Stimulated activated CD4-positive, alpha-beta T cell treated with anti-CD3 and anti-CD28 coated beads, TNF-alpha, amount 100 ng/mL, for 48 hours (primary cell): ENCODE results near the gene MCM3AP.

Experiments
- DNase-seq, 3 donors: peaks; one replicate each; pipeline ENCODE4 v3.0.0-alpha.2; 2020; ENCODE audit warnings: low read depth in 3 of 3

Gene MCM3AP

DNA sequence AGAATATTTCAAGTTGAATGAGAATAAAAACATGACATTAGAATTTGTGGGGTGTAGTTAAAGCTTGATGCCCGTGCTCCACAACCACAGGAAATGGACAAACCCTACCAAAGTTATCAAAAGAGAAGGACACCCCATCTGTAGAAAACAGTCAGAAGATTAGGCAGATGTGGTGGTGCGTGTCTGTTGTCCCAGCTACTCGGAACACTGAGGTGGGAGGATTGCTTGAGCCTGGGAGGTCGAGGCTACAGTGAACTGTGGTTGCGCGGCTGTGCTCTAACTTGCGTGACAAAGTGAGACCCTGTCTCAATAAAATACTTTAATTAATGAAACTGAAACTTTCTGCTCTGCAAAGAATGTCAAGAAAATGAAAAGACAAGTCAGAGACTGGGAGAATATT is 99.7 kb downstream of the MCM3AP start:
- DNase-seq: no peak
